ENCODE results near the gene AKR1C2. TPM values are rescaled to one million over a fixed set of nuclear protein-coding genes. Genes with fewer than 3 reads are reported as not detected.
"Not testable (repeated sequence)": the region's sequence is repeated elsewhere in the genome, so short reads cannot be mapped to it uniquely, and the experiment has no call there.

The AKR1C2 gene
- total and polyA plus RNA-seq, 2 experiments from 2014 or later, result 13.7 to 20.9 TPM

DNA sequence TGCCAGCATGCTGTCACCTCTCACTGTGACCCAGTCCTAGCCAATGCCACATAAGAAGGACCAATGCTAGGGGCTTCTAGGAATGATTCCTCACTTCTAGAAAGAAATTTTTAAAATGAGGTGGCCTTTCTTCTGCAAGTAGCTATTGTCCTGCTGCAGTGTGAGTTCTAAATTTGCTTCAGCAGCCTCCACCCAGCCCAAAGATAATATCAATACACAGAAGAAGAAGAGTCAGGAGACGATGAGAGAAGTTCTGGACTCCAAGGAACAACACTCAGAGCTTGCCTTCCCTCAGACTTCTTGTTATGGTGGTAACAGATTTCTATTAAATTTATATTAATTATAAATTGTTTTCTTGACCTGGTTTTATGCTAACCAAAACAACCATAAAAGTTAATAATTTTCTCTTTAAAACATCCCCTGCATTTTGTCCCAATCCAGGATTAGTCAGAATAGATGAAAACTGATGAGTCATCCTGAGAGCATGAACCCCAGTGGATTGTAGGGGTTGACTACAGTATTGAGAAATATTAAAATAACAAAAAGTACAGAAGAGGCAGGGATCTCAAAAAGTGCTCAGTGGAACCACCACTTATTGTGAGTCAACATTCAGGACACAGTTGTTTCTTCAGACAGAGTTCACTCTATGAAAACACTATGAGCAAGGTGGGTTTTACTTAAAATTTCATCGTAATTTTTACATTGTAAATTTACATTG, 29.6 kb upstream of the AKR1C2 start:
- Histone ChIP-seq H3F3A (ENCODE audit: insufficient read depth) (peaks cover 12% of the 10 kb centered on the region), H2AFZ (0 out of 2 replicates have a peak overlapping the region, but pooled peaks have one; percentile 16), H3K9me3 (ENCODE audit: low read depth) (no peaks in the 10 kb centered on the region), H3K36me3 (ENCODE audit: low read depth) (no peaks in the 10 kb centered on the region), H3K4me2 (ENCODE audit: unreplicated experiment) (peak overlapping the region; percentile 60), H3K79me2 (ENCODE audit: insufficient read depth) (no peaks in the 10 kb centered on the region), H3K9ac (0 out of 2 replicates have a peak overlapping the region, but pooled peaks have one; percentile 2), H4K20me1 (ENCODE audit: insufficient read depth) (no peaks in the 10 kb centered on the region), H3K27ac (peak overlapping the region; percentile 50), H3K4me3 (no peak overlapping the region), H3K4me1 (ENCODE audit: insufficient read depth) (peaks cover 11% of the 10 kb centered on the region; the same call in 1 of the 2 replicates), H3K27me3 (replicated peaks; ENCODE audit: insufficient read depth) (no peaks in the 10 kb centered on the region), H3K9me2 (ENCODE audit: insufficient read depth) (no peaks in the 10 kb centered on the region)
- peak; percentile 90 for DNase-seq
- in situ Hi-C loops (cut with MboI), result no loop called here
- TF ChIP-seq EZH2phosphoT487 (IDR thresholded peaks at IDR 0.05; ENCODE audit: insufficient read depth, low read depth) (no peak), EZH2 (IDR thresholded peaks at IDR 0.05; ENCODE audit: insufficient read depth, poor library complexity, severe bottlenecking) (no peak)
- 18 to 39% methylated on average over 2 of the region's 2 CpGs for WGBS, 2 experiments (ENCODE audit: low coverage in 1 of 2, low lambda C conversion rate in 2 of 2, missing lambda C conversion rate in 2 of 2)

- in situ Hi-C loops (cut with MboI); H3K4me2 ChIP-seq (ENCODE audit: unreplicated experiment); DNase-seq; H3K27ac ChIP-seq; H3K27me3 ChIP-seq (replicated peaks; ENCODE audit: insufficient read depth); H2AFZ ChIP-seq; H3K9me3 ChIP-seq (ENCODE audit: low read depth); H3K79me2 ChIP-seq (ENCODE audit: insufficient read depth); H3K9me2 ChIP-seq (ENCODE audit: insufficient read depth); H3K36me3 ChIP-seq (ENCODE audit: low read depth); H4K20me1 ChIP-seq (ENCODE audit: insufficient read depth); H3K9ac ChIP-seq; H3K4me3 ChIP-seq: not testable (repeated sequence)
- WGBS, 2 experiments (ENCODE audit: low coverage in 1 of 2, low lambda C conversion rate in 2 of 2, missing lambda C conversion rate in 2 of 2), result 84 to 86% methylated on average over 11 to 22 of the region's 22 CpGs
- H3F3A ChIP-seq (ENCODE audit: insufficient read depth), result peaks cover 12% of the 10 kb centered on the region
- peaks cover 11% of the 10 kb centered on the region; the same call in 1 of the 2 replicates for H3K4me1 ChIP-seq (ENCODE audit: insufficient read depth)
Measured at GRCh38 chr10:5032444-5032843, 28.8 kb upstream of the AKR1C2 start.

DNA sequence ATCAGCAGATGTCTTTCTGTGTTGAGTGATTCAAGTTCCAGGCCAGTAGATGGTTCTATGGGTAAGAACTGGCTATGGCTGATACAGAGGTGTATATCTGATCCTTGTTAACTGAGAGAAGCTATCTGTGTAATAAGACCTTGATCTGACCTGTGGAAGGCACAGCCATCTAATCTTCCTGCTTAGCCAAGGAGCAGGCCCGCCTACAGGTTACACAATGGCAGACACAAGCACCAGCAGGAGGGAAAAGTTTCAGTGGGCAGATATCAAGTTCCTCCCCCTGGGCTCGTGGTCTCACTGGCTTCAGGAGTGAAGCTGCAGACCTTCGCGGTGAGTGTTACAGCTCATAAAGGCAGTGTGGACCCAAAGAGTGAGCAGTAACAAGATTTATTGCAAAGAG, 27.9 kb upstream of the AKR1C2 start:
- H3K36me3 ChIP-seq (ENCODE audit: low read depth); H3K27me3 ChIP-seq (replicated peaks; ENCODE audit: insufficient read depth); H3K9me3 ChIP-seq (ENCODE audit: low read depth); in situ Hi-C loops (cut with MboI); H3K27ac ChIP-seq; H3K79me2 ChIP-seq (ENCODE audit: insufficient read depth); H3K4me3 ChIP-seq; H4K20me1 ChIP-seq (ENCODE audit: insufficient read depth); H3K9ac ChIP-seq; DNase-seq; H3K9me2 ChIP-seq (ENCODE audit: insufficient read depth); H2AFZ ChIP-seq; H3K4me2 ChIP-seq (ENCODE audit: unreplicated experiment): not testable (repeated sequence)
- WGBS, 2 experiments (ENCODE audit: low coverage in 1 of 2, low lambda C conversion rate in 2 of 2, missing lambda C conversion rate in 2 of 2), result 73 to 74% methylated on average over 4 of the region's 4 CpGs
- Histone ChIP-seq H3F3A (ENCODE audit: insufficient read depth) (peaks cover 12% of the 10 kb centered on the region), H3K4me1 (ENCODE audit: insufficient read depth) (peaks cover 11% of the 10 kb centered on the region; the same call in 1 of the 2 replicates)

DNA sequence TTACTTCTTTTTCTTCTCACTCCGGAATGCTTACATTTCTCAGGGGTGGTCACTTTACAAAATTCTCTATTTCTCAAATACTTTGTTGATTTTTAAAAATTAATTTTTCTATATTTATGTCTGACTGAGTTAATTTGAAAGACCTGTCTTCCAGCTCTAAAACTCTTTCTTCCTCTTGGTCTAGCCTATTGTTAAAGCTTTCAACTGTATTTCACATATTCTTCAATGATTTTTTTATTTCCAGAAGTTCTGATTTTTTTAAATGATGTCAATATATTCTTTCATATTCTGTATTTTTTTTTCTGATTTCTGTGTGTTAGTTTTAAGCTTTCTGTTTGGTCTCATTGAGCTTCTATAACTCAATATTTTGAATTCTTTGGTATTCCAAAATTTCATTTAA, 27.3 kb upstream of the AKR1C2 start:
- H3K4me3 ChIP-seq, result no peak overlapping the region

DNA sequence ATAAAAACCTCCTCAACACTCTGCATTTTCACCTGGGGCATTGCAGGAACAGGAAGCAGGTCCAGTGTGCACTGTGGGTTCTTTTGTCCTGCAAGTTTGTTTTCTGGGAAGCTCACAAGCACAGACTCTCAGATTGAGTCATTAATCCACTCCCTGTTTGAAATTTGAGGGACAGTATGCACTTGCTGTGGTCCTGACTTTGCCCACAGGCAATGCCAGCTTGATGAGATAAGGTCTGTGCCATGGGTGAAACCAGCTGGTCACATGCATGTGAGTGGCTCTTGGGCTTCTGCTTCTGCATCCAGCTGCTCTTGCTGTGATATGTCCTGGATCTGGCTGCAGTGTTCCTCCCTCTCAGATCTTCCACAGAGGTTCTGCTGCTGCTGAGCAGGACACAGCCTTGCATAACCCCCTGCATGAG, 21.8 kb upstream of the AKR1C2 start:
- H3K36me3 ChIP-seq (ENCODE audit: low read depth); H3K4me1 ChIP-seq (ENCODE audit: insufficient read depth); H3K9me3 ChIP-seq (ENCODE audit: low read depth); H4K20me1 ChIP-seq (ENCODE audit: insufficient read depth); H3K4me3 ChIP-seq; H3K9ac ChIP-seq; H3K9me2 ChIP-seq (ENCODE audit: insufficient read depth); H3K4me2 ChIP-seq (ENCODE audit: unreplicated experiment); H3K27ac ChIP-seq; H3F3A ChIP-seq (ENCODE audit: insufficient read depth); H2AFZ ChIP-seq; H3K79me2 ChIP-seq (ENCODE audit: insufficient read depth); H3K27me3 ChIP-seq (replicated peaks; ENCODE audit: insufficient read depth): not testable (repeated sequence)
- in situ Hi-C loops (cut with MboI), result loop anchor here (10.0 kb wide), 1 partner anchor 69 kb away; the partner anchor contains the start of gene AKR1C3
- DNase-seq, result peak; percentile 40

More for the DNA sequence above, 27.3 kb upstream of the AKR1C2 start:
- no peaks in the 10 kb centered on the region for H3K9me2 ChIP-seq (ENCODE audit: insufficient read depth)
- H3K36me3 ChIP-seq (ENCODE audit: low read depth), result no peaks in the 10 kb centered on the region
- in situ Hi-C loops (cut with MboI), result no loop called here
- no peaks in the 10 kb centered on the region for H3K9me3 ChIP-seq (ENCODE audit: low read depth)
- peaks cover 12% of the 10 kb centered on the region for H3F3A ChIP-seq (ENCODE audit: insufficient read depth)
- H3K79me2 ChIP-seq (ENCODE audit: insufficient read depth), result no peaks in the 10 kb centered on the region
- H3K4me1 ChIP-seq (ENCODE audit: insufficient read depth), result peaks cover 11% of the 10 kb centered on the region; the same call in 1 of the 2 replicates
- H3K27me3 ChIP-seq (replicated peaks; ENCODE audit: insufficient read depth), result no peaks in the 10 kb centered on the region
- H3K4me2 ChIP-seq (ENCODE audit: unreplicated experiment), result no peak overlapping the region
- TF ChIP-seq EZH2phosphoT487 (IDR thresholded peaks at IDR 0.05; ENCODE audit: insufficient read depth, low read depth) (no peak), EZH2 (IDR thresholded peaks at IDR 0.05; ENCODE audit: insufficient read depth, poor library complexity, severe bottlenecking) (no peak)
- no peak for DNase-seq
- 41 to 45% methylated on average over 1 of the region's 1 CpG for WGBS, 2 experiments (ENCODE audit: low coverage in 1 of 2, low lambda C conversion rate in 2 of 2, missing lambda C conversion rate in 2 of 2)
- H2AFZ ChIP-seq, result no peak overlapping the region
- no peaks in the 10 kb centered on the region for H4K20me1 ChIP-seq (ENCODE audit: insufficient read depth)
- no peak overlapping the region for H3K27ac ChIP-seq
- no peak overlapping the region for H3K9ac ChIP-seq
